Measurements from ENCODE around the gene MRPL48.

DNA sequence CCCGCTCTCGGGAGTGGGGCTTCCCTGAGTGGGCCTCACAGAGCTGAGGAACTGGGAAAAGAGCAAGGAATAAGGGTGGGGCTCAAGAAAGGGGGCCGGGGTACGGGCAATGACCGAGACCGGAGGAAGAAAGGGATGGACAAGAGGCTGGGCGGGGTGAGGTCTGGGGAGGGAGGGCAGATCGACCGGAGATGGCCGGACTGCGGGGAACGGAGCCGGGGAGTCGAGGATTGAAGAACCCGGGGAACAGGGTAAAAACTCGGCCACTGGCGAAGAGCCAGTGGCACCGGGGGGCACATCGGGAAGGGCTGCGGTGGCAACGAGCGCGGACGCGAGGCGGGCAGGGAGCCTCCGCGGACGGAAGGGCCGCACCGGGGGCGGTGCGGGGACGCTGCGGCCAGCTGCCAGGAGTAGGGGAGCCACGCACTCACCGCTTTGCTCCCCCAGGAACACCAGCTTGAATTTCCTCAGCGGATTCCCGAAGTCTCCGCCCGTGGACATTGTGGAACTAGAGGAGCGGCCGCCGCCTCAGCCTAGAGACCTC lies 27.5 kb upstream of the MRPL48 start:
- TF ChIP-seq RAD21 (IDR thresholded peaks at IDR 0.05; ENCODE audit: low read depth) (no peak), YY1 (IDR thresholded peaks at IDR 0.05; ENCODE audit: extremely low read depth, insufficient replicate concordance, low read depth, low read length) (no peak), POLR2A (IDR thresholded peaks at IDR 0.05; ENCODE audit: borderline replicate concordance, extremely low read depth, insufficient read depth, insufficient read length) (no peak), ZNF274 (IDR thresholded peaks at IDR 0.05; ENCODE audit: low read depth, low read length) (no peak)
- TF ChIP-seq, protein P1, sequence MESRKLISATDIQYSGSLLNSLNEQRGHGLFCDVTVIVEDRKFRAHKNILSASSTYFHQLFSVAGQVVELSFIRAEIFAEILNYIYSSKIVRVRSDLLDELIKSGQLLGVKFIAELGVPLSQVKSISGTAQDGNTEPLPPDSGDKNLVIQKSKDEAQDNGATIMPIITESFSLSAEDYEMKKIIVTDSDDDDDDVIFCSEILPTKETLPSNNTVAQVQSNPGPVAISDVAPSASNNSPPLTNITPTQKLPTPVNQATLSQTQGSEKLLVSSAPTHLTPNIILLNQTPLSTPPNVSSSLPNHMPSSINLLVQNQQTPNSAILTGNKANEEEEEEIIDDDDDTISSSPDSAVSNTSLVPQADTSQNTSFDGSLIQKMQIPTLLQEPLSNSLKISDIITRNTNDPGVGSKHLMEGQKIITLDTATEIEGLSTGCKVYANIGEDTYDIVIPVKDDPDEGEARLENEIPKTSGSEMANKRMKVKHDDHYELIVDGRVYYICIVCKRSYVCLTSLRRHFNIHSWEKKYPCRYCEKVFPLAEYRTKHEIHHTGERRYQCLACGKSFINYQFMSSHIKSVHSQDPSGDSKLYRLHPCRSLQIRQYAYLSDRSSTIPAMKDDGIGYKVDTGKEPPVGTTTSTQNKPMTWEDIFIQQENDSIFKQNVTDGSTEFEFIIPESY (IDR thresholded peaks at IDR 0.05; ENCODE audit: extremely low read depth, insufficient replicate concordance, low read length) = no peak
